GM23248 (cell line): Measurements from ENCODE around the gene AVPR1B.

ENCODE experiments used
- EZH2 ChIP-seq: fragments of 200-600 bp; sonication (generic); IDR thresholded peaks from 2 replicates; pipeline ENCODE4 v1.6.1; 2018; ENCODE audit warnings: antibody characterized with exemption, mild to moderate bottlenecking; ENCODE audit not compliant: insufficient read depth, poor library complexity, severe bottlenecking
- EZH2phosphoT487 ChIP-seq: fragments of 200-600 bp; sonication (generic); IDR thresholded peaks from 2 replicates; pipeline ENCODE4 v1.6.1; 2018; ENCODE audit warnings: antibody characterized with exemption, moderate library complexity, mild to moderate bottlenecking, low read depth; ENCODE audit not compliant: insufficient read depth

GRCh38 chr1:206111271-206111927 lies 5.8 kb downstream of the AVPR1B start:
- TF ChIP-seq EZH2 = no peak
- no peak for TF ChIP-seq EZH2phosphoT487
